HG03460 (cell line): ENCODE results near the gene R3HDM2.
"Not testable (repeated sequence)": the region's sequence is repeated elsewhere in the genome, so short reads cannot be mapped to it uniquely, and the experiment has no call there.

Experiments
- ATAC-seq: cut with Tn5 transposase; IDR thresholded peaks from one replicate; pipeline ENCODE4 v1.9.1; 2021; ENCODE audit not compliant: unreplicated experiment

The R3HDM2 gene

GRCh38 chr12:57429473-57430111 is 1.3 kb downstream of the R3HDM2 start:
- no peak for ATAC-seq

GRCh38 chr12:57428965-57429364 is 1.9 kb downstream of the R3HDM2 start:
- no peak for ATAC-seq

- not testable (repeated sequence) for ATAC-seq
These were observed 3.9 kb downstream of the R3HDM2 start for GRCh38 chr12:57426948-57427347.

- ATAC-seq: no peak
These were observed 10.4 kb downstream of the R3HDM2 start for GRCh38 chr12:57420482-57420881.

GRCh38 chr12:57419495-57419894 is 11.3 kb downstream of the R3HDM2 start:
- ATAC-seq: no peak

- ATAC-seq: no peak
These were observed 12.6 kb downstream of the R3HDM2 start for GRCh38 chr12:57418255-57418654.

GRCh38 chr12:57416039-57416996 is 14.5 kb downstream of the R3HDM2 start:
- ATAC-seq: no peak

GRCh38 chr12:57415088-57415487 is 15.8 kb downstream of the R3HDM2 start:
- ATAC-seq: no peak

- ATAC-seq: not testable (repeated sequence)
These were observed 16.7 kb downstream of the R3HDM2 start for GRCh38 chr12:57414160-57414559.

- ATAC-seq: no peak
These were observed 20.3 kb downstream of the R3HDM2 start for GRCh38 chr12:57410534-57410933.

GRCh38 chr12:57404966-57405640 is 25.7 kb downstream of the R3HDM2 start:
- ATAC-seq: no peak

GRCh38 chr12:57402156-57402555 is 28.7 kb downstream of the R3HDM2 start:
- ATAC-seq: not testable (repeated sequence)

- no peak for ATAC-seq
These were observed 29.7 kb downstream of the R3HDM2 start for GRCh38 chr12:57401165-57401564.

GRCh38 chr12:57399718-57400463 is 31.0 kb downstream of the R3HDM2 start:
- ATAC-seq: not testable (repeated sequence)

- ATAC-seq: no peak
These were observed 33.4 kb downstream of the R3HDM2 start for GRCh38 chr12:57397441-57397840.

GRCh38 chr12:57395121-57395520 is 35.7 kb downstream of the R3HDM2 start:
- no peak for ATAC-seq

- ATAC-seq: no peak
These were observed 40.7 kb downstream of the R3HDM2 start for GRCh38 chr12:57390174-57390573.

GRCh38 chr12:57389033-57389432 is 41.8 kb downstream of the R3HDM2 start:
- ATAC-seq: no peak

GRCh38 chr12:57388425-57388824 is 42.4 kb downstream of the R3HDM2 start:
- no peak for ATAC-seq

- no peak for ATAC-seq
These were observed 44.6 kb downstream of the R3HDM2 start for GRCh38 chr12:57386187-57386720.

- no peak for ATAC-seq
These were observed 45.3 kb downstream of the R3HDM2 start for GRCh38 chr12:57385586-57385985.
